HepG2 (cell line): ENCODE results near the gene HES7. TPM values are rescaled to one million over a fixed set of nuclear protein-coding genes. Genes with fewer than 3 reads are reported as not detected.

Experiments used
- ATAC-seq: fragments of 200-7000 bp; cut with Tn5 transposase; 3 replicates; pipeline ENCODE4 v1.9.1; 2020; ENCODE audit warnings: mild to moderate bottlenecking, moderate library complexity
- BruUV-seq: library from RNA; stranded (reverse); fragments of 400-500 nt; replicated peaks from 2 replicates; lab custom pipeline; 2021; lab: Mats Ljungman, UMichigan
- CTCF ChIA-PET: fragments of 300-600 bp; formaldehyde crosslinking; extraction: SDS; loops from one replicate; lab custom pipeline; 2021; ENCODE audit warnings: low total read pairs, inconsistent platforms, low intra/inter-chr PET ratio; lab: Yijun Ruan, JAX
- POLR2A ChIA-PET: fragments of 350-600 bp; sonication (Branson Sonifier 250); formaldehyde crosslinking; loops from one replicate; lab custom pipeline; 2020; ENCODE audit warnings: antibody characterized with exemption, inconsistent platforms; lab: Yijun Ruan, JAX
- DNase-seq: peaks from one replicate; pipeline ENCODE4 v3.0.0-alpha.2; 2015; ENCODE audit warnings: low spot score
- FAIRE-seq: peaks from 3 replicates; lab custom pipeline; 2011; peaks lifted over from hg19 to GRCh38; lab: Jason Lieb, UNC
- H2AFZ ChIP-seq: one replicate; pipeline ENCODE4 v1.6.1; 2011; ENCODE audit warnings: low read length, inconsistent platforms
- H3K27ac ChIP-seq: fragments of 300-600 bp; 3 replicates; pipeline ENCODE4 v1.8.0; 2011; ENCODE audit warnings: mixed run types, mild to moderate bottlenecking, mixed read lengths, low read length, inconsistent platforms; ENCODE audit not compliant: insufficient read depth; ENCODE audit errors: extremely low read length
- H3K27me3 ChIP-seq, 2 experiments: fragments of 200-600 bp in 1 of 2; 2 replicates in 1 of 2; 3 replicates in 1 of 2; pipeline versions ENCODE4 v1.6.0 to v1.8.0; 2011; ENCODE audit warnings: low read length in 2 of 2, mild to moderate bottlenecking in 2 of 2, moderate library complexity in 2 of 2, inconsistent platforms in 1 of 2; ENCODE audit not compliant: insufficient read depth in 2 of 2, control insufficient read depth in 1 of 2
- H3K36me3 ChIP-seq, 2 experiments: fragments of 200-600 bp in 1 of 2; replicated peaks in 1 of 2; 2 replicates in 1 of 2; 3 replicates in 1 of 2; pipeline versions ENCODE4 v1.5.1 to v1.8.0; 2011; ENCODE audit warnings: low read length in 2 of 2, inconsistent platforms in 1 of 2; ENCODE audit not compliant: insufficient read depth in 2 of 2, control insufficient read depth in 1 of 2
- H3K4me1 ChIP-seq: 2 replicates; pipeline ENCODE4 v1.5.1; 2012; ENCODE audit warnings: low read length, inconsistent platforms; ENCODE audit not compliant: insufficient read depth
- H3K4me2 ChIP-seq: 2 replicates; pipeline ENCODE4 v1.6.0; 2011; ENCODE audit warnings: low read depth, low read length, inconsistent platforms
- H3K4me3 ChIP-seq, 3 experiments: fragments of 200-600 bp in 1 of 3; sonication (generic), shearing (Covaris generic) in 1 of 3; replicated peaks in 1 of 3; 2 replicates each; pipeline ENCODE4 v1.5.1; 2011 to 2016; ENCODE audit warnings: low read length in 3 of 3, inconsistent platforms in 2 of 3, low read depth in 2 of 3, mild to moderate bottlenecking in 2 of 3, control low read depth in 1 of 3, mixed read lengths in 1 of 3; ENCODE audit not compliant: insufficient read depth in 1 of 3
- H3K79me2 ChIP-seq: one replicate; pipeline ENCODE4 v1.6.1; 2011; ENCODE audit warnings: low read length, inconsistent platforms; ENCODE audit not compliant: insufficient read depth
- H3K9ac ChIP-seq: 2 replicates; pipeline ENCODE4 v1.6.0; 2011; ENCODE audit warnings: mild to moderate bottlenecking, low read depth, low read length, inconsistent platforms; ENCODE audit not compliant: insufficient read depth
- H3K9me3 ChIP-seq: 2 replicates; pipeline ENCODE4 v1.5.1; 2012; ENCODE audit warnings: mild to moderate bottlenecking, low read length
- H4K20me1 ChIP-seq: 2 replicates; pipeline ENCODE4 v1.6.0; 2011; ENCODE audit warnings: inconsistent platforms, mild to moderate bottlenecking, low read length, moderate library complexity; ENCODE audit not compliant: insufficient read depth
- BCLAF1 ChIP-seq: fragments of 450-650 bp; IDR thresholded peaks from 2 replicates; pipeline ENCODE4 v1.6.1; 2017; ENCODE audit warnings: mild to moderate bottlenecking
- CHD4 ChIP-seq: fragments of 200-600 bp; sonication (generic); IDR thresholded peaks from 2 replicates; pipeline ENCODE4 v1.7.0; 2017; ENCODE audit warnings: mild to moderate bottlenecking, low read length, borderline replicate concordance
- CSRNP1 ChIP-seq: sonication (generic); formaldehyde crosslinking; IDR thresholded peaks from 2 replicates; pipeline ENCODE4 v1.8.1; 2023; ENCODE audit warnings: mild to moderate bottlenecking, missing genetic modification reagents
- FOSL2 ChIP-seq: sonication (generic); formaldehyde crosslinking; IDR thresholded peaks from 2 replicates; pipeline ENCODE4 v1.4.0; 2020; ENCODE audit warnings: missing genetic modification reagents
- HNF1B ChIP-seq: sonication (generic); formaldehyde crosslinking; IDR thresholded peaks from 2 replicates; pipeline ENCODE4 v1.5.1; 2020; ENCODE audit warnings: mild to moderate bottlenecking, moderate library complexity, missing genetic modification reagents
- IRX3 ChIP-seq: sonication (generic); formaldehyde crosslinking; IDR thresholded peaks from 2 replicates; pipeline ENCODE4 v1.8.1; 2023; ENCODE audit warnings: mild to moderate bottlenecking, low read depth, missing genetic modification reagents, borderline replicate concordance
- KDM5A ChIP-seq: fragments of 200-600 bp; sonication (generic); IDR thresholded peaks from 2 replicates; pipeline ENCODE4 v1.7.0; 2018; ENCODE audit warnings: antibody characterized with exemption, mild to moderate bottlenecking, low read length, borderline replicate concordance
- POLR2AphosphoS5 ChIP-seq: IDR thresholded peaks from 2 replicates; pipeline ENCODE4 v1.6.1; 2012; ENCODE audit warnings: low read depth, low read length
- ZMYM3 ChIP-seq: sonication (generic); formaldehyde crosslinking; IDR thresholded peaks from 2 replicates; pipeline ENCODE4 v1.5.1; 2020; ENCODE audit warnings: mild to moderate bottlenecking, missing genetic modification reagents
- ZNF121 ChIP-seq: sonication (generic); formaldehyde crosslinking; IDR thresholded peaks from 2 replicates; pipeline ENCODE4 v1.5.0; 2020; ENCODE audit warnings: mild to moderate bottlenecking, missing genetic modification reagents
- ZNF547 ChIP-seq: sonication (generic); formaldehyde crosslinking; IDR thresholded peaks from 2 replicates; pipeline ENCODE4 v1.5.1; 2020; ENCODE audit warnings: mild to moderate bottlenecking, missing genetic modification reagents
- ZNF614 ChIP-seq: IDR thresholded peaks from 2 replicates; pipeline ENCODE4 v1.6.1; 2018; ENCODE audit warnings: missing biosample characterization, missing genetic modification reagents, inconsistent platforms, borderline replicate concordance
- ZNF75D ChIP-seq: sonication (generic); formaldehyde crosslinking; IDR thresholded peaks from 2 replicates; pipeline ENCODE4 v1.8.1; 2023; ENCODE audit warnings: missing genetic modification reagents, mild to moderate bottlenecking, borderline replicate concordance
- WGBS: methylation state at CpG from one replicate; pipeline ENCODE4 v1.1.6; 2017; ENCODE audit warnings: low lambda C conversion rate; 5-methylcytosine and 5-hydroxymethylcytosine counted together
- in situ Hi-C: cut with HindIII; loops from 2 replicates; pipeline ENCODE4 v1.10.0; 2017; ENCODE audit warnings: low pct_unique_long_range_greater_than_20kb; ENCODE audit not compliant: extremely low pct_ligation_motif_present
- intact Hi-C: fragments of 100-400 bp; cut with micrococcal nuclease; formaldehyde crosslinking; loops from one replicate; pipeline ENCODE4 v1.10.0; 2022; ENCODE audit not compliant: unreplicated experiment
- polyA plus RNA-seq, 8 experiments: library from polyadenylated mRNA; depleted of rRNA in 3 of 8; stranded (reverse) in 7 of 8; unstranded in 1 of 8; fragments of >200 nt; fragmentation: Illumina TruSeq in 4 of 8; extraction: Trizol in 4 of 8; gene quantifications; 2 replicates each; pipeline versions ENCODE4 v1.2.1 to v1.2.3, GENCODE V29; 2011 to 2016; ENCODE audit warnings: low read depth in 4 of 8, missing spikeins in 1 of 8, mixed read lengths in 1 of 8; ENCODE audit not compliant: insufficient read depth in 1 of 8
- total RNA-seq, 5 experiments: library from RNA; depleted of rRNA; stranded (reverse); fragments of >200 nt; fragmentation: Illumina TruSeq; extraction: Trizol; gene quantifications; 2 replicates each; pipeline ENCODE4 v1.2.3, GENCODE V29; 2016; ENCODE audit warnings: low read depth in 1 of 5

HES7 gene
- total and polyA plus RNA-seq, 2 of the 13 experiments (the other 11 are each of a cell fraction or from before 2014, with no cell fraction given) = not detected

- Histone ChIP-seq H3K9ac (no peak overlapping the region), H3K4me2 (peak overlapping the region; percentile 58), H3K27ac (no peak overlapping the region), H3K27me3 (peaks cover 0 to 8% of the 10 kb centered on the region in 2 experiments; a peak in 1 of 5 replicates), H3K79me2 (no peaks in the 10 kb centered on the region), H3K36me3 (no peaks in the 10 kb centered on the region), H3K4me1 (peaks cover 37% of the 10 kb centered on the region), H4K20me1 (no peaks in the 10 kb centered on the region), H3K9me3 (no peaks in the 10 kb centered on the region), H2AFZ (no peak overlapping the region), H3K4me3 (peak overlapping the region in 2 of 3 experiments; percentile 6 to 46; a peak in 1 of 6 replicates)
- FAIRE-seq = no peak
- no TSS peak for BruUV-seq
- intact Hi-C loops = no loop called here
- ATAC-seq = no peak
- 5% methylated on average over 4 of the region's 4 CpGs for WGBS
- ChIA-PET CTCF (no interaction called here), POLR2A (interaction anchor here (0.9 to 1.9 kb wide), 3 partner anchors 15 to 89 kb away, joined by 3 to 14 read pairs (median 3); no protein-coding TSS in a partner anchor)
- TF ChIP-seq IRX3 (CRISPR knock-in tag) = no peak
- TF ChIP-seq CHD4 = no peak
- TF ChIP-seq ZNF75D = no peak
- TF ChIP-seq ZNF547 (CRISPR knock-in tag) = no peak
- TF ChIP-seq ZNF614 (CRISPR knock-in tag) = no peak
- TF ChIP-seq FOSL2 (CRISPR knock-in tag) = peak; percentile 65
- no peak for TF ChIP-seq POLR2AphosphoS5
- TF ChIP-seq BCLAF1 = no peak
- peak; percentile 14; the same call in 1 of the 2 replicates for TF ChIP-seq ZMYM3 (CRISPR knock-in tag)
- TF ChIP-seq CSRNP1 = 0 out of 2 replicates have a peak, but pooled peaks have one; percentile 28
- no peak for TF ChIP-seq KDM5A
- TF ChIP-seq HNF1B (CRISPR knock-in tag) = no peak
- TF ChIP-seq ZNF121 (CRISPR knock-in tag) = no peak
- in situ Hi-C loops = no loop called here
- no peak for DNase-seq
Measured at GRCh38 chr17:8133941-8134340, 10.0 kb upstream of the HES7 start.
